Retinal pigment epithelial cell (primary cell): ENCODE measurements around the gene PRDM16.
A peak's percentile ranks its signal among the peaks of the same experiment; 100 is the strongest.

Source experiments
- DNase-seq: peaks from one replicate; pipeline ENCODE4 v3.0.0-alpha.2; 2010; ENCODE audit warnings: low read depth
- H3K4me3 ChIP-seq: 2 replicates; pipeline ENCODE4 v1.5.1; 2011; ENCODE audit warnings: mild to moderate bottlenecking, low read length, control low read depth, moderate library complexity
- TF ChIP-seq, protein P1 (sequence below): conservative IDR thresholded peaks from 2 replicates; pipeline ENCODE4 v1.5.1; 2011; ENCODE audit warnings: low read depth, low read length, control low read depth, inconsistent platforms

Gene PRDM16

GRCh38 chr1:3061981-3062615 lies 6.9 kb upstream of the PRDM16 start:
- peak overlapping the region; percentile 20 for H3K4me3 ChIP-seq
- TF ChIP-seq, protein P1, sequence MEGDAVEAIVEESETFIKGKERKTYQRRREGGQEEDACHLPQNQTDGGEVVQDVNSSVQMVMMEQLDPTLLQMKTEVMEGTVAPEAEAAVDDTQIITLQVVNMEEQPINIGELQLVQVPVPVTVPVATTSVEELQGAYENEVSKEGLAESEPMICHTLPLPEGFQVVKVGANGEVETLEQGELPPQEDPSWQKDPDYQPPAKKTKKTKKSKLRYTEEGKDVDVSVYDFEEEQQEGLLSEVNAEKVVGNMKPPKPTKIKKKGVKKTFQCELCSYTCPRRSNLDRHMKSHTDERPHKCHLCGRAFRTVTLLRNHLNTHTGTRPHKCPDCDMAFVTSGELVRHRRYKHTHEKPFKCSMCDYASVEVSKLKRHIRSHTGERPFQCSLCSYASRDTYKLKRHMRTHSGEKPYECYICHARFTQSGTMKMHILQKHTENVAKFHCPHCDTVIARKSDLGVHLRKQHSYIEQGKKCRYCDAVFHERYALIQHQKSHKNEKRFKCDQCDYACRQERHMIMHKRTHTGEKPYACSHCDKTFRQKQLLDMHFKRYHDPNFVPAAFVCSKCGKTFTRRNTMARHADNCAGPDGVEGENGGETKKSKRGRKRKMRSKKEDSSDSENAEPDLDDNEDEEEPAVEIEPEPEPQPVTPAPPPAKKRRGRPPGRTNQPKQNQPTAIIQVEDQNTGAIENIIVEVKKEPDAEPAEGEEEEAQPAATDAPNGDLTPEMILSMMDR: no peak
- DNase-seq: no peak

DNA sequence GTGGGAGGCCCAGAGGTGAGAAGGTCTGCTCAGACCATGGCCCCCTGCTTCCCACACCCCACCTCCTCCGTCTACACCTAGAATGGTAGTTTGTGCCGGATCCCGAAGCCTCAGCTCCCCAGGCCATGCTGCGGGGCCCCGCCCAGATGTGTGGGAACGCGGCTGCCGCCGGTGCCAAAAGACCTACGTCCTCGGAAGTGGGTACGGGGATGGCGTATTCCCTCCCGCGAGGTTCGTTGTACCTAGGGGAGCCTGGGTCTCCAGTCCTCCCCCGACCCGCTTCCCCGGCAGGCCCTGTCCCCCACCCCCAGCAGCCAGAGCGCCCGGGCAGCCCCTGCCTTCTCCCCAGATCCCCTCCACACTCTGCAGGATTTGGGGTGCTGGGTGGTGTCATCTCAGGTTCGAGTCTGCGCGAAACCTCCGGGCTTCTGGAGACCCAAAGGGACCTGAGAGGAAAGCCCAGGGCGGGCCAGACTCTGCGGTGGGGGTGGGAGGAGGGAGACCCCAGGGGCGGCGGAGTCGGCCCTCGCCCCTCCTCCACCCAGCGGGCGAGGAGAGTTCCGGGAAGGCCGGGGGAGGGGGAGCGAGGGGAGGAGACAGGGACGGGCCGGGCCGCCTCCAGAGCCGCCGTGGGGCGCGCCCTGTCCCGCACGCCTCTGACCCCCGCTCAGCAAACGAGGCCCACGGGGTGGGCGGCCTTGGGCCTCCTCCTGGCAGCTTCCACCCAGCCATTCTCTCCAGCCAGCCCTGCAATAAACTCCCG lies 6.2 kb upstream of the PRDM16 start:
- TF ChIP-seq, protein P1: no peak
- peak overlapping the region; percentile 91 for H3K4me3 ChIP-seq
- no peak for DNase-seq

- TF ChIP-seq, protein P1: no peak
- peak overlapping the region; percentile 91 for H3K4me3 ChIP-seq
- DNase-seq: no peak
Observed at GRCh38 chr1:3063379-3064295, 5.4 kb upstream of the PRDM16 start.

GRCh38 chr1:3064296-3064850 lies 4.6 kb upstream of the PRDM16 start:
- no peak for DNase-seq
- TF ChIP-seq, protein P1: no peak

DNA sequence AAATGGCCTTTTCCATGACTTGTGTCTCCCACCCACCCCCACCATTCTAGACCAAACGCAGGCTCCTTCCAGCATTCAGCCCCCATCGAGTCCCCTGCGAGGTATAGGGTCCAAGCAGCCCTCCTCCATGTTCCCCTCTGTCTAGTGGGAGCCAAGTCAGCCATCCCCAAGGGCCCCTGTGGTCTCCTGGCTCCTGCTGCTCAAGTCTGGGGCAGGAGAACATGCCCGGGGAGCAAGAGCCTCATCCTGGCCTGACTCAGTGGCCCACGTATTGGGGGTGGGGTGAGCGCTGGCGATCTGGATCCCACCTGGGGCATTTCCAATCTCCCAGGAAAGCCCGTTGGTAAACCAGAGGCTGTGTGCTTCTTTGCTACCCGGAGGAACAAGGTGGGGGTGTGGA lies 4.1 kb upstream of the PRDM16 start:
- no peak for DNase-seq
- H3K4me3 ChIP-seq: peak overlapping the region; percentile 91
- TF ChIP-seq, protein P1: no peak

More at GRCh38 chr1:3064296-3064850, 4.6 kb upstream of the PRDM16 start:
- peak overlapping the region; percentile 91 for H3K4me3 ChIP-seq

GRCh38 chr1:3065396-3065795 lies 3.6 kb upstream of the PRDM16 start:
- TF ChIP-seq, protein P1: no peak
- peak overlapping the region; percentile 91 for H3K4me3 ChIP-seq

More at GRCh38 chr1:3065396-3065795, 3.6 kb upstream of the PRDM16 start:
- DNase-seq: no peak
